GM12865 (cell line): ENCODE results near the gene TOMM20.
A peak's percentile ranks its signal among the peaks of the same experiment; 100 is the strongest.
"Not testable (repeated sequence)": the region's sequence is repeated elsewhere in the genome, so short reads cannot be mapped to it uniquely, and the experiment has no call there.

Experiments used
- DNase-seq: peaks from one replicate; pipeline ENCODE4 v3.0.0; 2010; ENCODE audit warnings: low read depth
- H3K4me3 ChIP-seq: 2 replicates; pipeline ENCODE4 v1.5.1; 2011; ENCODE audit warnings: mild to moderate bottlenecking, low read depth, low read length, control low read depth
- CTCF ChIP-seq: IDR thresholded peaks from 2 replicates; pipeline ENCODE4 v1.5.1; 2011; ENCODE audit warnings: low read length, control low read depth, low read depth, inconsistent platforms; ENCODE audit not compliant: insufficient read depth; ENCODE audit errors: missing control alignments

TOMM20 gene

GRCh38 chr1:235160383-235160956 lies 31.8 kb upstream of the TOMM20 start:
- TF ChIP-seq CTCF: no peak
- peak overlapping the region; percentile 61 for H3K4me3 ChIP-seq
- DNase-seq: peak; percentile 78

- peak overlapping the region; percentile 61 for H3K4me3 ChIP-seq
- not testable (repeated sequence) for DNase-seq
Measured at GRCh38 chr1:235159930-235160329, 31.3 kb upstream of the TOMM20 start.

GRCh38 chr1:235159284-235159683 lies 30.6 kb upstream of the TOMM20 start:
- H3K4me3 ChIP-seq, DNase-seq: not testable (repeated sequence)

- no peak overlapping the region for H3K4me3 ChIP-seq
- no peak for DNase-seq
- TF ChIP-seq CTCF: no peak
Measured at GRCh38 chr1:235158680-235159079, 30.0 kb upstream of the TOMM20 start.

- no peak for DNase-seq
- no peak overlapping the region for H3K4me3 ChIP-seq
- TF ChIP-seq CTCF: no peak
Measured at GRCh38 chr1:235157150-235157549, 28.5 kb upstream of the TOMM20 start.

- no peak for TF ChIP-seq CTCF
- no peak overlapping the region for H3K4me3 ChIP-seq
- DNase-seq: no peak
Measured at GRCh38 chr1:235156740-235157139, 28.1 kb upstream of the TOMM20 start.

GRCh38 chr1:235156265-235156664 lies 27.6 kb upstream of the TOMM20 start:
- no peak overlapping the region for H3K4me3 ChIP-seq
- no peak for DNase-seq
- TF ChIP-seq CTCF: no peak

- no peak overlapping the region for H3K4me3 ChIP-seq
- DNase-seq: no peak
- TF ChIP-seq CTCF: no peak
Measured at GRCh38 chr1:235152235-235152634, 23.6 kb upstream of the TOMM20 start.
